Activated naive CD8-positive, alpha-beta T cell treated with anti-CD3 and anti-CD28 coated beads, Interleukin-2, amount 50 U/mL, for 24 hours (primary cell): ENCODE measurements around the gene SSBP3.
"Not testable (repeated sequence)": the region's sequence is repeated elsewhere in the genome, so short reads cannot be mapped to it uniquely, and the experiment has no call there.

Experiments
- ATAC-seq: fragments of 150-1000 bp; cut with Tn5 transposase; one replicate; pipeline ENCODE4 v1.10.0; 2021
- DNase-seq: peaks from one replicate; pipeline ENCODE4 v3.0.0; 2021
- H3K27ac Mint-ChIP-seq: one replicate; pipeline ENCODE4 v1.8.0; 2021; ENCODE audit warnings: mild to moderate bottlenecking, mixed read lengths
- H3K27me3 Mint-ChIP-seq: one replicate; pipeline ENCODE4 v1.8.0; 2021; ENCODE audit warnings: mixed read lengths
- H3K36me3 Mint-ChIP-seq: one replicate; pipeline ENCODE4 v1.8.0; 2021; ENCODE audit warnings: low read depth, mixed read lengths
- H3K4me1 Mint-ChIP-seq: one replicate; pipeline ENCODE4 v1.8.0; 2021; ENCODE audit warnings: mixed read lengths
- H3K4me3 Mint-ChIP-seq: one replicate; pipeline ENCODE4 v1.8.0; 2021; ENCODE audit warnings: mild to moderate bottlenecking, moderate library complexity, mixed read lengths
- H3K9me3 Mint-ChIP-seq: one replicate; pipeline ENCODE4 v1.8.0; 2021; ENCODE audit warnings: mixed read lengths

Gene SSBP3

GRCh38 chr1:54347955-54348699, 58.1 kb downstream of the SSBP3 start:
- peaks cover 22% of the 10 kb centered on the region for H3K4me1 Mint-ChIP-seq
- no peak overlapping the region for H3K27ac Mint-ChIP-seq
- ATAC-seq (peak; percentile 35), DNase-seq (no peak)
- peaks cover 3% of the 10 kb centered on the region for H3K36me3 Mint-ChIP-seq
- no peaks in the 10 kb centered on the region for H3K27me3 Mint-ChIP-seq
- H3K4me3 Mint-ChIP-seq = no peak overlapping the region
- H3K9me3 Mint-ChIP-seq = no peaks in the 10 kb centered on the region

GRCh38 chr1:54347261-54347954, 58.8 kb downstream of the SSBP3 start:
- Mint-ChIP-seq H3K4me1 (peaks cover 18% of the 10 kb centered on the region), H3K27ac (no peak overlapping the region), H3K36me3 (peaks cover 3% of the 10 kb centered on the region), H3K4me3 (no peak overlapping the region), H3K9me3 (no peaks in the 10 kb centered on the region), H3K27me3 (no peaks in the 10 kb centered on the region)
- ATAC-seq (no peak), DNase-seq (no peak)

- H3K27ac Mint-ChIP-seq, DNase-seq, H3K36me3 Mint-ChIP-seq, H3K9me3 Mint-ChIP-seq, H3K4me3 Mint-ChIP-seq, ATAC-seq, H3K27me3 Mint-ChIP-seq: not testable (repeated sequence)
- peaks cover 12% of the 10 kb centered on the region for H3K4me1 Mint-ChIP-seq
Measured at GRCh38 chr1:54345548-54345947, 60.6 kb downstream of the SSBP3 start.

GRCh38 chr1:54345116-54345515, 61.1 kb downstream of the SSBP3 start:
- H3K4me3 Mint-ChIP-seq = no peak overlapping the region
- H3K36me3 Mint-ChIP-seq = peaks cover 5% of the 10 kb centered on the region
- no peak for DNase-seq
- no peaks in the 10 kb centered on the region for H3K27me3 Mint-ChIP-seq
- no peak for ATAC-seq
- no peaks in the 10 kb centered on the region for H3K9me3 Mint-ChIP-seq
- H3K4me1 Mint-ChIP-seq = peaks cover 9% of the 10 kb centered on the region
- no peak overlapping the region for H3K27ac Mint-ChIP-seq

GRCh38 chr1:54342742-54343687, 63.2 kb downstream of the SSBP3 start:
- Mint-ChIP-seq H3K4me1 (peaks cover 15% of the 10 kb centered on the region), H3K36me3 (peaks cover 5% of the 10 kb centered on the region), H3K9me3 (no peaks in the 10 kb centered on the region), H3K4me3 (no peak overlapping the region), H3K27me3 (no peaks in the 10 kb centered on the region), H3K27ac (no peak overlapping the region)
- no peak for DNase-seq
- no peak for ATAC-seq

- Mint-ChIP-seq H3K27ac (no peak overlapping the region), H3K4me1 (peaks cover 11% of the 10 kb centered on the region)
- no peak for ATAC-seq
Measured at GRCh38 chr1:54342288-54342687, 63.9 kb downstream of the SSBP3 start.

GRCh38 chr1:54341763-54342162, 64.4 kb downstream of the SSBP3 start:
- no peak for DNase-seq
- no peaks in the 10 kb centered on the region for H3K9me3 Mint-ChIP-seq
- H3K4me3 Mint-ChIP-seq = no peak overlapping the region
- no peaks in the 10 kb centered on the region for H3K27me3 Mint-ChIP-seq
- H3K27ac Mint-ChIP-seq = no peak overlapping the region
- peaks cover 11% of the 10 kb centered on the region for H3K4me1 Mint-ChIP-seq
- ATAC-seq = no peak
- H3K36me3 Mint-ChIP-seq = peaks cover 5% of the 10 kb centered on the region

More at GRCh38 chr1:54342288-54342687, 63.9 kb downstream of the SSBP3 start:
- Mint-ChIP-seq H3K36me3 (peaks cover 5% of the 10 kb centered on the region), H3K9me3 (no peaks in the 10 kb centered on the region), H3K27me3 (no peaks in the 10 kb centered on the region), H3K4me3 (no peak overlapping the region)
- no peak for DNase-seq

- ATAC-seq = no peak
- Mint-ChIP-seq H3K9me3 (no peaks in the 10 kb centered on the region), H3K27me3 (no peaks in the 10 kb centered on the region), H3K4me1 (peaks cover 11% of the 10 kb centered on the region), H3K36me3 (peaks cover 5% of the 10 kb centered on the region), H3K27ac (no peak overlapping the region), H3K4me3 (no peak overlapping the region)
- no peak for DNase-seq
Measured at GRCh38 chr1:54340878-54341277, 65.3 kb downstream of the SSBP3 start.

GRCh38 chr1:54340434-54340833, 65.8 kb downstream of the SSBP3 start:
- ATAC-seq = no peak
- DNase-seq = no peak
- H3K9me3 Mint-ChIP-seq = no peaks in the 10 kb centered on the region
- no peak overlapping the region for H3K4me3 Mint-ChIP-seq
- no peaks in the 10 kb centered on the region for H3K27me3 Mint-ChIP-seq
- no peak overlapping the region for H3K27ac Mint-ChIP-seq
- peaks cover 5% of the 10 kb centered on the region for H3K36me3 Mint-ChIP-seq
- H3K4me1 Mint-ChIP-seq = peaks cover 11% of the 10 kb centered on the region

GRCh38 chr1:54339126-54339525, 67.1 kb downstream of the SSBP3 start:
- Mint-ChIP-seq H3K27me3 (no peaks in the 10 kb centered on the region), H3K27ac (no peak overlapping the region), H3K9me3 (no peaks in the 10 kb centered on the region), H3K36me3 (peaks cover 2% of the 10 kb centered on the region), H3K4me3 (no peak overlapping the region), H3K4me1 (peaks cover 8% of the 10 kb centered on the region)
- DNase-seq (no peak), ATAC-seq (no peak)

GRCh38 chr1:54338464-54338863, 67.7 kb downstream of the SSBP3 start:
- ATAC-seq = no peak

GRCh38 chr1:54337928-54338327, 68.3 kb downstream of the SSBP3 start:
- Mint-ChIP-seq H3K4me3 (no peak overlapping the region), H3K9me3 (no peaks in the 10 kb centered on the region), H3K4me1 (peaks cover 13% of the 10 kb centered on the region), H3K36me3 (peaks cover 2% of the 10 kb centered on the region), H3K27ac (no peak overlapping the region), H3K27me3 (no peaks in the 10 kb centered on the region)
- no peak for ATAC-seq
- DNase-seq = no peak

More at GRCh38 chr1:54338464-54338863, 67.7 kb downstream of the SSBP3 start:
- Mint-ChIP-seq H3K27me3 (no peaks in the 10 kb centered on the region), H3K9me3 (no peaks in the 10 kb centered on the region), H3K27ac (no peak overlapping the region), H3K4me3 (no peak overlapping the region), H3K36me3 (peaks cover 2% of the 10 kb centered on the region), H3K4me1 (peaks cover 10% of the 10 kb centered on the region)
- DNase-seq = no peak

GRCh38 chr1:54337034-54337433, 69.2 kb downstream of the SSBP3 start:
- H3K4me3 Mint-ChIP-seq = no peak overlapping the region
- no peak for ATAC-seq
- H3K27me3 Mint-ChIP-seq = no peaks in the 10 kb centered on the region
- DNase-seq = no peak
- H3K36me3 Mint-ChIP-seq = peaks cover 2% of the 10 kb centered on the region
- no peak overlapping the region for H3K27ac Mint-ChIP-seq
- H3K4me1 Mint-ChIP-seq = peaks cover 16% of the 10 kb centered on the region
- no peaks in the 10 kb centered on the region for H3K9me3 Mint-ChIP-seq

GRCh38 chr1:54336116-54336515, 70.1 kb downstream of the SSBP3 start:
- H3K27ac Mint-ChIP-seq = no peak overlapping the region
- H3K27me3 Mint-ChIP-seq = no peaks in the 10 kb centered on the region
- ATAC-seq (no peak), DNase-seq (no peak)
- H3K9me3 Mint-ChIP-seq = no peaks in the 10 kb centered on the region
- no peaks in the 10 kb centered on the region for H3K36me3 Mint-ChIP-seq
- H3K4me1 Mint-ChIP-seq = peaks cover 19% of the 10 kb centered on the region
- no peak overlapping the region for H3K4me3 Mint-ChIP-seq
